ENCODE measurements around the gene PTRH1. TPM values are rescaled to one million over a fixed set of nuclear protein-coding genes. Genes with fewer than 3 reads are reported as not detected.

Gene PTRH1
- total and polyA plus RNA-seq, 2 of the 4 experiments (the other 2 are of a cell fraction) = 5.4 to 14.8 TPM

GRCh38 chr9:127729522-127730256 is 14.2 kb upstream of the PTRH1 start:
- H3K27me3 ChIP-seq (ENCODE audit: control insufficient read depth, insufficient read depth, low read length) = no peaks in the 10 kb centered on the region
- no peak overlapping the region for H3K14ac ChIP-seq (replicated peaks; ENCODE audit: low read depth, low read length)
- no peak overlapping the region for H2BK15ac ChIP-seq (ENCODE audit: low read depth, low read length)
- peaks cover 6% of the 10 kb centered on the region for H3K4me1 ChIP-seq (ENCODE audit: control insufficient read depth, insufficient read depth, low read length)
- H4K91ac ChIP-seq (ENCODE audit: insufficient read depth, low read depth, low read length) = no peak overlapping the region
- no peak overlapping the region for H3K4me2 ChIP-seq (ENCODE audit: low read depth, low read length)
- ChIA-PET POLR2A (ENCODE audit: unreplicated experiment) (no interaction called here), CTCF (no interaction called here)
- H3K56ac ChIP-seq (ENCODE audit: extremely low read depth, insufficient read depth, low read length) = no peak overlapping the region
- H4K8ac ChIP-seq (ENCODE audit: low read depth in 2 of 2, low read length in 2 of 2) = no peak overlapping the region
- H4K5ac ChIP-seq (ENCODE audit: low read depth, low read length) = no peak overlapping the region
- no peaks in the 10 kb centered on the region for H3K9me1 ChIP-seq (ENCODE audit: insufficient read depth, low read length)
- DNase-seq (no peak), ATAC-seq (ENCODE audit: low read depth) (no peak)
- H2AFZ ChIP-seq (replicated peaks; ENCODE audit: low read length, poor library complexity) = no peak overlapping the region
- no peak overlapping the region for H2BK120ac ChIP-seq (ENCODE audit: low read depth, low read length)
- WGBS, 2 experiments (ENCODE audit: extremely low coverage in 2 of 2, insufficient read length in 1 of 2) = 75% methylated on average over 10 of the region's 18 CpGs; no CpG with 5 or more reads in 1 of the 2 experiments
- no peak overlapping the region for H2AK9ac ChIP-seq (replicated peaks; ENCODE audit: low read depth, low read length, poor library complexity)
- H2AK5ac ChIP-seq (ENCODE audit: low read depth, low read length) = no peak overlapping the region
- no peak overlapping the region for H3K4ac ChIP-seq (ENCODE audit: low read depth, low read length)
- H4K20me1 ChIP-seq (ENCODE audit: insufficient read depth, low read length) = no peaks in the 10 kb centered on the region
- peaks cover 5% of the 10 kb centered on the region; the same call in 1 of the 2 replicates for H3K36me3 ChIP-seq (ENCODE audit: control insufficient read depth, insufficient read depth, low read length)
- H3K18ac ChIP-seq (ENCODE audit: low read depth, low read length) = no peak overlapping the region
- no peak overlapping the region for H2BK20ac ChIP-seq (ENCODE audit: low read depth, low read length)
- in situ Hi-C loops (cut with MboI; ENCODE audit: low sequenced_read_pairs) (no loop called here), dilution Hi-C loops (cut with HindIII; ENCODE audit: low sequenced_read_pairs, unreplicated experiment) (no loop called here), intact Hi-C loops (cut with micrococcal nuclease) (loop anchor here (5.0 kb wide), 1 partner anchor 222 kb away; no protein-coding TSS in a partner anchor)
- H3K9me3 ChIP-seq (ENCODE audit: control insufficient read depth, insufficient read depth, low read length) = no peaks in the 10 kb centered on the region
- no peak overlapping the region for H2BK5ac ChIP-seq (ENCODE audit: low read depth, low read length, poor library complexity, severe bottlenecking)
- no peak overlapping the region for H3K9ac ChIP-seq (ENCODE audit: low read depth, low read length)
- BruUV-seq (replicated peaks) = no TSS peak
- no peak overlapping the region for H3K23ac ChIP-seq (ENCODE audit: low read depth, low read length)
- TF ChIP-seq, protein P1, sequence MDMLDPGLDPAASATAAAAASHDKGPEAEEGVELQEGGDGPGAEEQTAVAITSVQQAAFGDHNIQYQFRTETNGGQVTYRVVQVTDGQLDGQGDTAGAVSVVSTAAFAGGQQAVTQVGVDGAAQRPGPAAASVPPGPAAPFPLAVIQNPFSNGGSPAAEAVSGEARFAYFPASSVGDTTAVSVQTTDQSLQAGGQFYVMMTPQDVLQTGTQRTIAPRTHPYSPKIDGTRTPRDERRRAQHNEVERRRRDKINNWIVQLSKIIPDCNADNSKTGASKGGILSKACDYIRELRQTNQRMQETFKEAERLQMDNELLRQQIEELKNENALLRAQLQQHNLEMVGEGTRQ (IDR thresholded peaks at IDR 0.05; ENCODE audit: low read depth, low read length) = no peak
- TF ChIP-seq MAFK (IDR thresholded peaks at IDR 0.05; ENCODE audit: low read depth, low read length) = no peak
- TF ChIP-seq RAD21 (IDR thresholded peaks at IDR 0.05; ENCODE audit: low read length) = no peak
- TF ChIP-seq SMC3 (IDR thresholded peaks at IDR 0.05; ENCODE audit: low read depth, low read length) = no peak
- TF ChIP-seq POLR2A (IDR thresholded peaks at IDR 0.05; ENCODE audit: low read depth, low read length) = no peak
- TF ChIP-seq ELK1 (IDR thresholded peaks at IDR 0.05; ENCODE audit: borderline replicate concordance, low read depth, low read length) = no peak
- TF ChIP-seq, protein P2, sequence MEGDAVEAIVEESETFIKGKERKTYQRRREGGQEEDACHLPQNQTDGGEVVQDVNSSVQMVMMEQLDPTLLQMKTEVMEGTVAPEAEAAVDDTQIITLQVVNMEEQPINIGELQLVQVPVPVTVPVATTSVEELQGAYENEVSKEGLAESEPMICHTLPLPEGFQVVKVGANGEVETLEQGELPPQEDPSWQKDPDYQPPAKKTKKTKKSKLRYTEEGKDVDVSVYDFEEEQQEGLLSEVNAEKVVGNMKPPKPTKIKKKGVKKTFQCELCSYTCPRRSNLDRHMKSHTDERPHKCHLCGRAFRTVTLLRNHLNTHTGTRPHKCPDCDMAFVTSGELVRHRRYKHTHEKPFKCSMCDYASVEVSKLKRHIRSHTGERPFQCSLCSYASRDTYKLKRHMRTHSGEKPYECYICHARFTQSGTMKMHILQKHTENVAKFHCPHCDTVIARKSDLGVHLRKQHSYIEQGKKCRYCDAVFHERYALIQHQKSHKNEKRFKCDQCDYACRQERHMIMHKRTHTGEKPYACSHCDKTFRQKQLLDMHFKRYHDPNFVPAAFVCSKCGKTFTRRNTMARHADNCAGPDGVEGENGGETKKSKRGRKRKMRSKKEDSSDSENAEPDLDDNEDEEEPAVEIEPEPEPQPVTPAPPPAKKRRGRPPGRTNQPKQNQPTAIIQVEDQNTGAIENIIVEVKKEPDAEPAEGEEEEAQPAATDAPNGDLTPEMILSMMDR (conservative IDR thresholded peaks at IDR 0.05; ENCODE audit: low read depth, low read length) = no peak
- no peak for TF ChIP-seq RFX5 (IDR thresholded peaks at IDR 0.05; ENCODE audit: low read depth, low read length)
- TF ChIP-seq CEBPB (IDR thresholded peaks at IDR 0.05; ENCODE audit: low read depth, low read length) = no peak
- TF ChIP-seq RCOR1 (IDR thresholded peaks at IDR 0.05; ENCODE audit: insufficient replicate concordance, low read length) = no peak
- TF ChIP-seq MAZ (IDR thresholded peaks at IDR 0.05; ENCODE audit: borderline replicate concordance, low read depth, low read length) = no peak
- no peak for TF ChIP-seq FOS (IDR thresholded peaks at IDR 0.05; ENCODE audit: low read depth, low read length)
- no peak for TF ChIP-seq CHD1 (IDR thresholded peaks at IDR 0.05; ENCODE audit: low read depth, low read length)
- no peak for TF ChIP-seq BHLHE40 (IDR thresholded peaks at IDR 0.05; ENCODE audit: low read depth, low read length)
- TF ChIP-seq NFE2L2 (IDR thresholded peaks at IDR 0.05; ENCODE audit: low read depth, low read length) = no peak
- TF ChIP-seq MXI1 (IDR thresholded peaks at IDR 0.05; ENCODE audit: borderline replicate concordance, low read depth, low read length) = no peak
- no peak overlapping the region for H3K4me3 ChIP-seq (ENCODE audit: insufficient read depth, low read depth, low read length)
- peaks cover 4 to 12% of the 10 kb centered on the region in 2 experiments; a peak in 2 of 4 replicates for H3K79me1 ChIP-seq (ENCODE audit: low read depth in 1 of 2, low read length in 2 of 2)
- no peak overlapping the region for H3K27ac ChIP-seq (ENCODE audit: insufficient read depth, low read length)

All from IMR-90 (cell line).